SU-DHL-6 (cell line): ENCODE measurements around the gene RGS6.

Experiments used
- H2AFZ ChIP-seq: fragments of 200-600 bp; sonication (generic); 2 replicates; pipeline ENCODE4 v1.6.1; 2014; ENCODE audit warnings: low read depth, mild to moderate bottlenecking, moderate library complexity, mixed read lengths, antibody characterized with exemption, low read length; ENCODE audit not compliant: severe bottlenecking
- H3F3A ChIP-seq: fragments of 200-600 bp; shearing (Covaris generic); 2 replicates; pipeline ENCODE4 v1.6.0; 2016; ENCODE audit warnings: antibody characterized with exemption, mild to moderate bottlenecking; ENCODE audit not compliant: insufficient read depth
- H3K27ac ChIP-seq: fragments of 200-600 bp; sonication (generic); 2 replicates; pipeline ENCODE4 v1.5.1; 2016; ENCODE audit warnings: low read depth, mild to moderate bottlenecking, low read length, moderate library complexity, mixed read lengths
- H3K27me3 ChIP-seq: fragments of 200-600 bp; sonication (generic), shearing (Covaris generic); 2 replicates; pipeline ENCODE4 v1.6.0; 2014; ENCODE audit warnings: mild to moderate bottlenecking, low read length
- H3K36me3 ChIP-seq: fragments of 200-600 bp; sonication (generic); 2 replicates; pipeline ENCODE4 v1.6.1; 2014; ENCODE audit warnings: mild to moderate bottlenecking, low read length, mixed read lengths
- H3K4me2 ChIP-seq: fragments of 300-600, 200-600 bp; shearing (Covaris generic), sonication (generic); 2 replicates; pipeline ENCODE4 v1.6.0; 2014; ENCODE audit warnings: low read length, low read depth, mild to moderate bottlenecking; ENCODE audit not compliant: poor library complexity, severe bottlenecking
- H3K4me3 ChIP-seq: fragments of 200-600 bp; sonication (generic); 2 replicates; pipeline ENCODE4 v1.5.1; 2014; ENCODE audit warnings: antibody characterized with exemption, low read length, mild to moderate bottlenecking, mixed read lengths; ENCODE audit not compliant: insufficient read depth, poor library complexity, severe bottlenecking
- H3K79me2 ChIP-seq: fragments of 200-600 bp; sonication (generic); 2 replicates; pipeline ENCODE4 v1.6.1; 2014; ENCODE audit warnings: mild to moderate bottlenecking, low read length, moderate library complexity; ENCODE audit not compliant: insufficient read depth
- H3K9ac ChIP-seq: fragments of 200-600 bp; sonication (generic); 2 replicates; pipeline ENCODE4 v1.7.0; 2014; ENCODE audit warnings: mild to moderate bottlenecking, low read length
- H3K9me2 ChIP-seq: fragments of 200-600 bp; sonication (generic); replicated peaks from 2 replicates; pipeline ENCODE4 v1.6.1; 2014; ENCODE audit warnings: low read length; ENCODE audit not compliant: insufficient read depth
- H3K9me3 ChIP-seq: fragments of 200-600 bp; sonication (generic); 2 replicates; pipeline ENCODE4 v1.6.1; 2014; ENCODE audit warnings: low read length, mixed read lengths; ENCODE audit not compliant: insufficient read depth
- H4K20me1 ChIP-seq: fragments of 200-600 bp; sonication (generic); 2 replicates; pipeline ENCODE4 v1.6.1; 2014; ENCODE audit warnings: low read depth, mild to moderate bottlenecking, antibody characterized with exemption, low read length, moderate library complexity, mixed read lengths
- EZH2phosphoT487 ChIP-seq: fragments of 200-600 bp; sonication (generic), shearing (Covaris generic); conservative IDR thresholded peaks from 2 replicates; pipeline ENCODE4 v1.6.1; 2018; ENCODE audit warnings: mild to moderate bottlenecking, antibody characterized with exemption, low read length, moderate library complexity, mixed read lengths
- TF ChIP-seq, protein P1 (sequence below): fragments of 200-600 bp; sonication (generic); IDR thresholded peaks from one replicate; pipeline ENCODE4 v1.5.1; 2017; ENCODE audit warnings: antibody characterized with exemption, mild to moderate bottlenecking, low read length, moderate library complexity; ENCODE audit not compliant: insufficient read depth, poor library complexity, severe bottlenecking

Gene RGS6

DNA sequence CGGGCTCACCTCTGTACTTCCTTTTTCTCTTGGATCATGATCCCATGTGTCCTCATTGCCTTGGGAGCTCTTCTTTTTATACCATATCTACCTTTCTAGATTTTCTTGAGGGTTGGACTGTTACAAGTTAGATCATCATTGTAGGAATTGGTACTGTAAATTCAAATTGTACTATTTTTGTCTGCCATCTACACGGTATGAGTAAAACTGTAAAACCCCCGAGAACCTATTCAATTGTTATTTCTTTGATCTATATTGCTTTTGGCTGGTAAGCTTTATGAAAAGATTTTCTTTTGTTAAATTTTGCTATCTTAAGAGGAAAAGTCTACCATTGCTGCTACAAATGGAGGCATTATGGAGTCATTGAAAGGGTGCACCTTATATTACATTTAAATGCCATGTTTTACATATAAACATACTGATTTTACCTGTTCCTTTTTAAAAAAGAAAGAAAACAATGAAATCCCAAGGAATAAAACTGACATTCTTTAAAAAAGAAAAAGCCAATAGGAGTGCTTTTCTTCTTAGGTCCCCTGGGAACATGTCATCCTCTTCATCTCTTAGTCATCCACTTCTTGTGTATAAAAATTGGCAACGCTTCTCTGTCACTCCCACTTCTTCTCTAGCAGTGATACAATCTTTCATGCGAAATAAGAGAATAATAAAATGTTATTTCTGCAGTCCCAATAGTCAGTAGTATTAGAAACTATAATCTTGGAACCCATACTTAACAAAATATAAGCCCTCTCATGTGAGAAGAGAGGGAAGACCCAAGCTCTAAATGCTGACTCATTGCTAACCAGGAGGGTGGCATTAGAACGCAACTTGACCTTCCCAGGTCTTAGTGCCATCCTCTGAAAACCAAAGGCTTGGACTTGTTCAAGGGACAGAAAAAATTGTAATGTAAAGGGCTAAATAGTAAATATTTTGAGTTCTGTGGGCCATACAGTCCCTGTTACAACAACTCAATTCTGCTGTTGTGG, 20.4 kb downstream of the RGS6 start:
- Histone ChIP-seq H3K36me3 (no peaks in the 10 kb centered on the region), H3K9me2 (no peaks in the 10 kb centered on the region), H3K4me3 (no peak overlapping the region), H3K9me3 (0 out of 2 replicates have a peak, but pooled peaks cover 5% of the 10 kb centered on the region), H3K4me2 (no peak overlapping the region), H3K9ac (no peak overlapping the region), H3K27me3 (no peaks in the 10 kb centered on the region), H2AFZ (no peak overlapping the region), H3F3A (no peaks in the 10 kb centered on the region), H3K27ac (no peak overlapping the region), H4K20me1 (no peaks in the 10 kb centered on the region), H3K79me2 (no peaks in the 10 kb centered on the region)
- no peak for TF ChIP-seq EZH2phosphoT487
- TF ChIP-seq, protein P1, sequence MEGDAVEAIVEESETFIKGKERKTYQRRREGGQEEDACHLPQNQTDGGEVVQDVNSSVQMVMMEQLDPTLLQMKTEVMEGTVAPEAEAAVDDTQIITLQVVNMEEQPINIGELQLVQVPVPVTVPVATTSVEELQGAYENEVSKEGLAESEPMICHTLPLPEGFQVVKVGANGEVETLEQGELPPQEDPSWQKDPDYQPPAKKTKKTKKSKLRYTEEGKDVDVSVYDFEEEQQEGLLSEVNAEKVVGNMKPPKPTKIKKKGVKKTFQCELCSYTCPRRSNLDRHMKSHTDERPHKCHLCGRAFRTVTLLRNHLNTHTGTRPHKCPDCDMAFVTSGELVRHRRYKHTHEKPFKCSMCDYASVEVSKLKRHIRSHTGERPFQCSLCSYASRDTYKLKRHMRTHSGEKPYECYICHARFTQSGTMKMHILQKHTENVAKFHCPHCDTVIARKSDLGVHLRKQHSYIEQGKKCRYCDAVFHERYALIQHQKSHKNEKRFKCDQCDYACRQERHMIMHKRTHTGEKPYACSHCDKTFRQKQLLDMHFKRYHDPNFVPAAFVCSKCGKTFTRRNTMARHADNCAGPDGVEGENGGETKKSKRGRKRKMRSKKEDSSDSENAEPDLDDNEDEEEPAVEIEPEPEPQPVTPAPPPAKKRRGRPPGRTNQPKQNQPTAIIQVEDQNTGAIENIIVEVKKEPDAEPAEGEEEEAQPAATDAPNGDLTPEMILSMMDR = no peak

- no peaks in the 10 kb centered on the region for H3K9me3 ChIP-seq
- H3K4me2 ChIP-seq = no peak overlapping the region
- H3K27me3 ChIP-seq = no peaks in the 10 kb centered on the region
- H3K79me2 ChIP-seq = no peaks in the 10 kb centered on the region
- no peaks in the 10 kb centered on the region for H3F3A ChIP-seq
- H4K20me1 ChIP-seq = no peaks in the 10 kb centered on the region
- H3K9ac ChIP-seq = no peak overlapping the region
- no peak overlapping the region for H3K27ac ChIP-seq
- no peak overlapping the region for H3K4me3 ChIP-seq
- H2AFZ ChIP-seq = no peak overlapping the region
- H3K36me3 ChIP-seq = no peaks in the 10 kb centered on the region
- H3K9me2 ChIP-seq = no peaks in the 10 kb centered on the region
- TF ChIP-seq, protein P1 = no peak
- TF ChIP-seq EZH2phosphoT487 = no peak
Measured at GRCh38 chr14:71956920-71957563, 24.8 kb downstream of the RGS6 start.

- no peaks in the 10 kb centered on the region for H4K20me1 ChIP-seq
- no peaks in the 10 kb centered on the region for H3K9me2 ChIP-seq
- no peaks in the 10 kb centered on the region for H3K27me3 ChIP-seq
- no peak overlapping the region for H3K9ac ChIP-seq
- no peak overlapping the region for H3K27ac ChIP-seq
- H3K4me2 ChIP-seq = no peak overlapping the region
- no peak overlapping the region for H3K4me3 ChIP-seq
- no peak overlapping the region for H2AFZ ChIP-seq
- H3K79me2 ChIP-seq = no peaks in the 10 kb centered on the region
- H3K9me3 ChIP-seq = no peaks in the 10 kb centered on the region
- H3F3A ChIP-seq = no peaks in the 10 kb centered on the region
- no peaks in the 10 kb centered on the region for H3K36me3 ChIP-seq
- TF ChIP-seq EZH2phosphoT487 = no peak
- TF ChIP-seq, protein P1 = no peak
Measured at GRCh38 chr14:71959055-71959454, 26.8 kb downstream of the RGS6 start.
